SK-N-MC (cell line): Measurements from ENCODE around the gene PAIP2.

Experiments
- EZH2 ChIP-seq: fragments of 200-600 bp; sonication (generic); IDR thresholded peaks from one replicate; pipeline ENCODE4 v1.6.1; 2017; ENCODE audit warnings: antibody characterized with exemption
- POLR2AphosphoS5 ChIP-seq: IDR thresholded peaks from 2 replicates; pipeline ENCODE4 v1.6.1; 2012; ENCODE audit warnings: mild to moderate bottlenecking, low read depth, low read length, borderline replicate concordance

DNA sequence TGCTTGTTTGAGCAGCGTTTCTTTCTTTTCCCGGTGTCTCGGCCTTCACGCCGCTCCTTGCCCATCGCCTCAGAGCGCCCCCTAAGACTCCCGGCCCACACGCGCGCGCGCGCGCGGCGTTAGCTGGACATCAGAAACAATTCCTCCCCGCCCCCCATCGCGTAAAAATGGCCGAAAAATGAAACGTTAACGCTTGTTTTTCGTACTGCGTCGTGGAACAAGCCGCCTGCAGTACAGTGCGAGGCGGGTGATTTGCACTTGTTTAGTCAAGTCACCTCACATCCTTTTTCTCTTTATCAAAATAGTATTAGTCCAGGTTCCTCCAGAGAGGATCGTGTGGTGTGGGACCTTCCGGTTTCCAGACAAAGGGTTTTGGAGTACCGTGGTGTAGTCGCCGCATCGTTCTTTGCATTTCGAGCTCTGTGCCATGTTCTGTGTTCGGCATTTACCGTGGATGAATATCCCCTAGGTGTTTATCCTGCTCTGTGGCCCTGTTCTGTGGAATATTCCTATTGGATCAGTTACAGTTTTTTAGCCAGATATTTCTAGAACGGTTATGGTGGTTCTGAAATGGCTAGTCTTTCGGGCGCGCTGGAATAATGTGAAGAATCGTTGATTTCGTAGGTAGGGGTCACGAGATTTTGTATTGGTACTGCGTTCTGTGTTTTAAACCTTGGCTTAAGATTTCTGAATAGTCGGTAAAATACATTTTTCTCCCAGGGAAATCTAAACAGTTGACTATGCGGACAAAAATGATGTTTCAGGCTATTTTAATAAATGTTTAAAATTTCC lies 47.1 kb upstream of the PAIP2 start:
- TF ChIP-seq EZH2 = no peak
- TF ChIP-seq POLR2AphosphoS5 = no peak
